Measurements from ENCODE around the gene CD1D. TPM values are rescaled to one million over a fixed set of nuclear protein-coding genes. Genes with fewer than 3 reads are reported as not detected.

The CD1D gene
- polyA plus RNA-seq, 1 of the 3 experiments (the other 2 are of a cell fraction) = not detected

- TF ChIP-seq RAD21 (IDR thresholded peaks at IDR 0.05; ENCODE audit: low read length) = peak; percentile 63
- TF ChIP-seq SIN3A (IDR thresholded peaks at IDR 0.05; ENCODE audit: borderline replicate concordance, low read depth, low read length) = no peak
- TF ChIP-seq, protein P1, sequence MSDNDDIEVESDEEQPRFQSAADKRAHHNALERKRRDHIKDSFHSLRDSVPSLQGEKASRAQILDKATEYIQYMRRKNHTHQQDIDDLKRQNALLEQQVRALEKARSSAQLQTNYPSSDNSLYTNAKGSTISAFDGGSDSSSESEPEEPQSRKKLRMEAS (IDR thresholded peaks at IDR 0.05; ENCODE audit: low read depth) = no peak
- TF ChIP-seq SMC3 (IDR thresholded peaks at IDR 0.05; ENCODE audit: low read depth, low read length) = peak; percentile 64
- TF ChIP-seq CTCF (IDR thresholded peaks at IDR 0.05) = peak; percentile 89
- Histone ChIP-seq H3K27ac (ENCODE audit: low read depth in 2 of 2, low read length in 1 of 2) (no peak overlapping the region), H3K27me3 (ENCODE audit: insufficient read depth) (peaks cover 6% of the 10 kb centered on the region), H3K9me2 (no peaks in the 10 kb centered on the region), H3K4me3 (ENCODE audit: low read depth in 2 of 2, low read length in 1 of 2) (no peak overlapping the region), H3K36me3 (replicated peaks in 1 of 2; ENCODE audit: control insufficient read depth in 1 of 2, insufficient read depth in 2 of 2, low read length in 1 of 2) (no peaks in the 10 kb centered on the region), H3K9me3 (no peaks in the 10 kb centered on the region), H3K4me2 (no peak overlapping the region), H3K9ac (no peak overlapping the region), H3K4me1 (ENCODE audit: control insufficient read depth in 1 of 2, insufficient read depth in 2 of 2, low read depth in 1 of 2, low read length in 1 of 2) (no peaks in the 10 kb centered on the region), H2AFZ (ENCODE audit: low read depth) (no peak overlapping the region; the same call in 1 of the 2 replicates), H4K20me1 (ENCODE audit: insufficient read depth) (no peaks in the 10 kb centered on the region), H3F3A (replicated peaks; ENCODE audit: insufficient read depth) (no peaks in the 10 kb centered on the region), H3K79me2 (ENCODE audit: insufficient read depth) (no peaks in the 10 kb centered on the region)
- WGBS (ENCODE audit: low lambda C conversion rate) = 5% methylated on average over 7 of the region's 7 CpGs
- peak; percentile 40 for DNase-seq
- POLR2A ChIA-PET = no interaction called here
- CTCF ChIA-PET = interaction anchor here (0.6 to 2.7 kb wide), 42 partner anchors 9 to 889 kb away, joined by 3 to 20 read pairs (median 4); partner anchors contain the start of gene AIM2
Observed at GRCh38 chr1:158203693-158204457, 23.2 kb downstream of the CD1D start.

- H3F3A ChIP-seq (replicated peaks; ENCODE audit: insufficient read depth) = no peaks in the 10 kb centered on the region
- no peaks in the 10 kb centered on the region for H3K79me2 ChIP-seq (ENCODE audit: insufficient read depth)
- H3K36me3 ChIP-seq (replicated peaks in 1 of 2; ENCODE audit: control insufficient read depth in 1 of 2, insufficient read depth in 2 of 2, low read length in 1 of 2) = no peaks in the 10 kb centered on the region
- no peaks in the 10 kb centered on the region for H3K9me3 ChIP-seq
- peaks cover 6% of the 10 kb centered on the region for H3K27me3 ChIP-seq (ENCODE audit: insufficient read depth)
- H3K27ac ChIP-seq (ENCODE audit: low read depth in 2 of 2, low read length in 1 of 2) = no peak overlapping the region
- ChIA-PET POLR2A (no interaction called here), CTCF (interaction anchor here (1.0 to 2.7 kb wide), 33 partner anchors 9 to 888 kb away, joined by 3 to 20 read pairs (median 4); partner anchors contain the start of gene AIM2)
- 9% methylated on average over 5 of the region's 5 CpGs for WGBS (ENCODE audit: low lambda C conversion rate)
- no peak overlapping the region for H3K9ac ChIP-seq
- TF ChIP-seq IRF3 (IDR thresholded peaks at IDR 0.05; ENCODE audit: low read depth, low read length) = no peak
- no peak for TF ChIP-seq EZH2phosphoT487 (IDR thresholded peaks at IDR 0.05; ENCODE audit: borderline replicate concordance, low read depth)
- no peak for TF ChIP-seq YY1 (IDR thresholded peaks at IDR 0.05; ENCODE audit: low read depth)
- TF ChIP-seq RAD21 (IDR thresholded peaks at IDR 0.05; ENCODE audit: low read length) = no peak
- TF ChIP-seq ZBTB33 (IDR thresholded peaks at IDR 0.05; ENCODE audit: borderline replicate concordance, low read depth) = no peak
- TF ChIP-seq CHD2 (IDR thresholded peaks at IDR 0.05; ENCODE audit: low read length, partially characterized antibody) = no peak
- TF ChIP-seq NRF1 (IDR thresholded peaks at IDR 0.05; ENCODE audit: low read depth, low read length) = no peak
- no peak for DNase-seq
- H2AFZ ChIP-seq (ENCODE audit: low read depth) = no peak overlapping the region
- H4K20me1 ChIP-seq (ENCODE audit: insufficient read depth) = no peaks in the 10 kb centered on the region
- no peaks in the 10 kb centered on the region for H3K4me1 ChIP-seq (ENCODE audit: control insufficient read depth in 1 of 2, insufficient read depth in 2 of 2, low read depth in 1 of 2, low read length in 1 of 2)
- H3K4me2 ChIP-seq = no peak overlapping the region
- no peak overlapping the region for H3K4me3 ChIP-seq (ENCODE audit: low read depth in 2 of 2, low read length in 1 of 2)
- no peaks in the 10 kb centered on the region for H3K9me2 ChIP-seq
Observed at GRCh38 chr1:158204458-158204827, 23.7 kb downstream of the CD1D start.

Measured in SK-N-SH (cell line).